DMS 273 (cell line): Measurements from ENCODE around the gene MOCS1.
"Not testable (repeated sequence)": the region's sequence is repeated elsewhere in the genome, so short reads cannot be mapped to it uniquely, and the experiment has no call there.

ENCODE experiments used
- DNase-seq: peaks from one replicate; lab custom pipeline; 2025; ENCODE audit not compliant: unreplicated experiment; lab: John Stamatoyannopoulos, UW

The MOCS1 gene

GRCh38 chr6:39934131-39934757 is at the start of gene MOCS1:
Gene MOCS1, minus strand, starts transcription at chr6:39934462. Its CDS starts 45 bp downstream, at chr6:39934417.
- peak; percentile 83 for DNase-seq

GRCh38 chr6:39984051-39984450 is 49.8 kb upstream of the MOCS1 start:
- no peak for DNase-seq

GRCh38 chr6:39983193-39983592 is 48.9 kb upstream of the MOCS1 start:
- DNase-seq = no peak

GRCh38 chr6:39982720-39983119 is 48.5 kb upstream of the MOCS1 start:
- no peak for DNase-seq

GRCh38 chr6:39980839-39981580 is 46.7 kb upstream of the MOCS1 start:
- DNase-seq = peak; percentile 65

GRCh38 chr6:39979461-39980328 is 45.4 kb upstream of the MOCS1 start:
- DNase-seq = no peak

GRCh38 chr6:39978240-39978639 is 44.0 kb upstream of the MOCS1 start:
- no peak for DNase-seq

GRCh38 chr6:39973661-39974060 is 39.4 kb upstream of the MOCS1 start:
- no peak for DNase-seq

- not testable (repeated sequence) for DNase-seq
These were observed 38.5 kb upstream of the MOCS1 start for GRCh38 chr6:39972717-39973116.

DNA sequence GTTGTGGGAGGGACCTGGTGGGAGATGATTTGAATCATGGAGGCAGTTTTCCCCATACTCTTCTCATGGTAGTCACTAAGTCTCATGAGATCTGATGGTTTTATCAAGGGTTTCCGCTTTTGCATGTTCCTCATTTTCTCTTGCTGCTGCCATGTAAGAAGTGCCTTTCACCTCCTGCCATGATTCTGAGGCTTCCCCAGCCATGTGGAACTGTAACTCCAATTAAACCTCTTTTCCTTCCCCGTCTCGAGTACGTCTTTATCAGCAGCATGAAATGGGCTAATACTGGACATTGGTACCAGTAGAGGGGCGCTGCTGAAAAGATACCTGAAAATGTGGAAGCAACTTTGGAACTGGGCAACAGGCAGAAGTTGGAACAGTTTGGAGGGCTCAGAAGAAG is 36.9 kb upstream of the MOCS1 start:
- DNase-seq = not testable (repeated sequence)

GRCh38 chr6:39965751-39966150 is 31.5 kb upstream of the MOCS1 start:
- no peak for DNase-seq

DNA sequence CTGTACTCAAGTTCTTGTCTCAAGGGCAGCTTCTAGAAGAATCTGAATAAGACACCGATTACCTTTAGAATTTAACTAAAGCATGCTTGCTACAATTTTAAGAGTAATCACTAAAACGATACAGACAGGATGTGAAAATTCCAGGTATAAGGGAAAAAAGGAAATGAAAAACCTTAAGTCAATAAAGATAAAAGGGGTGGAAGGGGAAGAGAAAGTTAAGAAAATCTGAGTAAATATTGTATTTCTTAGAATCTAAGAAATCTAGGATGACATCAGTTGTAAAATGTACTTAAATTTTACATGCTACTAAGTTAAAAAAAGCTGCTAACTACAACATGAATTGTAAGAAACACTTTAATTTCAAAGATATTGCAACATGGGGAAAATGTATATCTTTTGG is 30.3 kb upstream of the MOCS1 start:
- DNase-seq = no peak

GRCh38 chr6:39964094-39964493 is 29.8 kb upstream of the MOCS1 start:
- DNase-seq = no peak

DNA sequence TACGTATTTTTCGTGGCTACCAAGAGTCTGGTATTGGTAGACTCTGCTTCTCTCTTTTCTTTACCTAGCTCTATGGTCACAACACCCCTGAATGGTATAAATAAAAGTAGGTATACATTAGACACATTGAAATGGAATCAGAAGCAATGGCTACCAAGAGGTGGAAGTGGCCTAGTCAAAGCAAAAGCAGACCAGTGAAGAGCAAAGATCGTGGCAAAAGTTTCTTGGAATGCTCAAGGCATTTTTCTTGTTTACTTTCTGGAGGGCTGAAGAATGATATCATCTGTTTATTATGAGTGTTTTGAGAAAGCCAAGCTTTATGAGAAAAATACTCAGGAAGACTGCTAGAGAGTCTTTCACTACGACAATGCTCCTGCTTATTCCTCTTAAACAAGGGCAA is 28.6 kb upstream of the MOCS1 start:
- no peak for DNase-seq

DNA sequence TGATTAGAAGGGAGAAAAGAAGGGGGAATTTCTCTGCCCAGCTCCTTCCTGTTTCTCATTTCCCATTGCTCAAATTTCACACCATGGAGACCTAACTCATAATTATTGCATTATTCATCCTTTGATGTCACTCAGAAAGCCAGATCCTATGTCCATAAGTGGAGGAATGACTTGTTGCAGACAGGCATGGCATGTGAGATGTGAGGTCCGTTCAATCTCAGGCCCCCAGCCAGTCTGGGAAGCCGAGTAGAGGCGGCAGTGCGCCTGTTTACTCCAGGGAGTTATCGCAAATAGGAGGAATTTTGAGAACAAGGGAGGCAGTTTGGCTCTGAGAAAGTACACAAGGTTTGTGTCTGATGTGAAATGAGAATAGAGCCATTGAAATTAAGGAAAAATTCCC is 26.9 kb upstream of the MOCS1 start:
- no peak for DNase-seq

DNA sequence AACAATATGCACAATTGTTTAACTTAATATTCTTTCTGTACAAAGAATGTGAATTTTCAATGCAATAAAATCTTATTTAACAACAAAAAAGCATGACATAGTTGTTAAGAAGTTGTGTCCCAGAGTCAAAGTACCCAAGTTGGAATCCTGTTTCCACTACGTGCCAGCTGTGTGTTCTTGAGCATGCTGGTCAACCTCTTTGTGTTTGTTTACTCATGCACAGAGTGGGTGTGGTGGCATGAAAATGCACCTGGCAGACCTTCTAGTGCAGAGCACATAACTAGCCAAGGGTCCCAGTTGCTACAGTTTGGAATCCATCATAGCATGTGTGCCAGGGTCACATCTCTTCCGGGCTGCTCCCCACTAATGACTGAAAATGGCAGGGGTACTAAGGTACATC is 24.7 kb upstream of the MOCS1 start:
- DNase-seq = no peak

- DNase-seq = no peak
These were observed 22.7 kb upstream of the MOCS1 start for GRCh38 chr6:39956936-39957335.

- DNase-seq = no peak
These were observed 18.9 kb upstream of the MOCS1 start for GRCh38 chr6:39953076-39953618.

- no peak for DNase-seq
These were observed 17.9 kb upstream of the MOCS1 start for GRCh38 chr6:39952167-39952566.

GRCh38 chr6:39951716-39952115 is 17.5 kb upstream of the MOCS1 start:
- DNase-seq = no peak

- DNase-seq = no peak
These were observed 16.9 kb upstream of the MOCS1 start for GRCh38 chr6:39951191-39951590.
